ENCODE measurements around the gene ICA1. TPM values are rescaled to one million over a fixed set of nuclear protein-coding genes. Genes with fewer than 3 reads are reported as not detected.

The ICA1 gene
- total and polyA plus RNA-seq, 4 donors = 1.4 to 22.7 (median 8.1) TPM

DNA sequence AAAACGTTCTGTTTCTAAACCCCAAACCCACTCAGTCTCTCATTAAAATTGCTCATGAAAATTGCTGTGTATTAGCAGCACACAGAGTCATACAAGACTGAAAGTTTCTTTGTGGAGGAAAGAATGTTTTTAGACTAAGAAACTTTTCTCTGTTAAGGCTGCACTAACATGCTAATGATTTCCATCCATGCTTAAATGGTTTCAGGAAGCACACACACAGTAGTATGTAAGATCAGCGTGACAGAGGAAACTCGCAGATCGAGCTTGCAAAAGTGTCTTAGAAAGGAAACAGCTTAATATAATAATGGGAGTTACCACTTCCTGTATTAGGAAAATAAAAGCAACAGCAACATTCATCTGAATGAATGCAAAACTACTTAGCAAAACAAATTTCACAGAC is 112.7 kb downstream of the ICA1 start:
- H3K27ac ChIP-seq (ENCODE audit: low read depth in 1 of 2, low read length in 2 of 2) = no peak overlapping the region
- no peak for DNase-seq (ENCODE audit: low spot score)
- H3K4me1 ChIP-seq (ENCODE audit: control insufficient read depth in 4 of 4, insufficient read depth in 4 of 4, low read length in 3 of 4) = peaks cover 0 to 13% (median 6%) of the 10 kb centered on the region in 4 donors
- no peak for TF ChIP-seq YY1 (IDR thresholded peaks at IDR 0.05)
- no peak for TF ChIP-seq HNF4A (conservative IDR thresholded peaks at IDR 0.05)
- no peak for TF ChIP-seq RAD21 (IDR thresholded peaks at IDR 0.05)
- TF ChIP-seq, protein P1, sequence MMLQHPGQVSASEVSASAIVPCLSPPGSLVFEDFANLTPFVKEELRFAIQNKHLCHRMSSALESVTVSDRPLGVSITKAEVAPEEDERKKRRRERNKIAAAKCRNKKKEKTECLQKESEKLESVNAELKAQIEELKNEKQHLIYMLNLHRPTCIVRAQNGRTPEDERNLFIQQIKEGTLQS (IDR thresholded peaks at IDR 0.05) = no peak
- no peak overlapping the region for H3K4me3 ChIP-seq (ENCODE audit: low read depth in 1 of 3, low read length in 3 of 3)
- no peak overlapping the region for H3K9ac ChIP-seq (ENCODE audit: low read depth in 1 of 2, low read length in 2 of 2)
- no peaks in the 10 kb centered on the region for H3K36me3 ChIP-seq (ENCODE audit: control insufficient read depth in 4 of 4, insufficient read depth in 3 of 4, low read depth in 1 of 4, low read length in 3 of 4)
- WGBS = 57% methylated on average over 4 of the region's 4 CpGs
- no peaks in the 10 kb centered on the region for H3K9me3 ChIP-seq (ENCODE audit: control insufficient read depth in 4 of 4, low read length in 3 of 4)
- H3K27me3 ChIP-seq (ENCODE audit: control insufficient read depth in 4 of 4, insufficient read depth in 4 of 4, low read length in 3 of 4) = no peaks in the 10 kb centered on the region

DNA sequence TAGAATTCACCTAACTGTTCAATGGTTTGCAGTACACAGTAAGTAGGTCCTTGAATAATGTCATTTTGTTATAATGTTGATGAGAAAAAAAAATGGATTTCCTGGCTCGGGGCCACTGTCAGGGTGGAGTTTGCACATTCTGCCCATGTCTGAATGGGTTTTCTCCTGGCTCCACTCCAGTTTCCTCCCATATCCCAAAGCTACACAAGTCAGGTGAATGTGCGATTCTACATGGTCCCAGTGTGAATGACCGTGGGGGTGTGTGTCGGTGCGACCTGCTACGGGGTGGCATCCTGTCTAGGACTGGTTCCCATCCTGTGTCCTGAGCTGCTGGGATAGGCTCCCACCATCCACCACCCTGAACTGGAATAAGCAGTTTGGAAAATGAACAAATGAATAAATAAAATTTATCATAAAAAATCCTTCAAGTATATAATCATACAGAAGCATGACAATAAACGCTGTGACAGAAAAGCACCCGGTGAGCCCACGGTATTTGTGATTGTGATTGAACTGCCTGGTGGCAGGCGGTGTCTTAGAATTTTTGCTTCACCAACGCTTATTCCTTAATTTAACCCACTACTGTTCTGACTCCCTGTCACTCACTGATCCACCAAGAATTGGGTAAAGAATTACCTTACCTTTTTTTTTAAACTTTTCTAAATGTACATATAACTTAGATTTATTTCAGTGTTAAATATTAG is 114.1 kb downstream of the ICA1 start:
- H3K9me3 ChIP-seq (ENCODE audit: control insufficient read depth in 4 of 4, low read length in 3 of 4) = no peaks in the 10 kb centered on the region
- H3K4me1 ChIP-seq (ENCODE audit: control insufficient read depth in 4 of 4, insufficient read depth in 4 of 4, low read length in 3 of 4) = peaks cover 0 to 17% (median 5%) of the 10 kb centered on the region in 4 donors
- H3K36me3 ChIP-seq (ENCODE audit: control insufficient read depth in 4 of 4, insufficient read depth in 3 of 4, low read depth in 1 of 4, low read length in 3 of 4) = no peaks in the 10 kb centered on the region
- TF ChIP-seq, protein P2, sequence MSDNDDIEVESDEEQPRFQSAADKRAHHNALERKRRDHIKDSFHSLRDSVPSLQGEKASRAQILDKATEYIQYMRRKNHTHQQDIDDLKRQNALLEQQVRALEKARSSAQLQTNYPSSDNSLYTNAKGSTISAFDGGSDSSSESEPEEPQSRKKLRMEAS (IDR thresholded peaks at IDR 0.05) = no peak
- no peak for TF ChIP-seq NR2F2 (IDR thresholded peaks at IDR 0.05)
- no peak for TF ChIP-seq HNF4A (conservative IDR thresholded peaks at IDR 0.05)
- no peak for TF ChIP-seq SP1 (IDR thresholded peaks at IDR 0.05)
- TF ChIP-seq YY1 (IDR thresholded peaks at IDR 0.05) = no peak
- TF ChIP-seq GABPA (IDR thresholded peaks at IDR 0.05 in 1 of 2, conservative IDR thresholded peaks at IDR 0.05 in 1 of 2) = no peak
- TF ChIP-seq HNF4G (IDR thresholded peaks at IDR 0.05) = no peak
- TF ChIP-seq, protein P1 (IDR thresholded peaks at IDR 0.05) = no peak
- TF ChIP-seq JUND (IDR thresholded peaks at IDR 0.05) = no peak
- no peak for TF ChIP-seq FOXA1 (IDR thresholded peaks at IDR 0.05)
- TF ChIP-seq, protein P3, sequence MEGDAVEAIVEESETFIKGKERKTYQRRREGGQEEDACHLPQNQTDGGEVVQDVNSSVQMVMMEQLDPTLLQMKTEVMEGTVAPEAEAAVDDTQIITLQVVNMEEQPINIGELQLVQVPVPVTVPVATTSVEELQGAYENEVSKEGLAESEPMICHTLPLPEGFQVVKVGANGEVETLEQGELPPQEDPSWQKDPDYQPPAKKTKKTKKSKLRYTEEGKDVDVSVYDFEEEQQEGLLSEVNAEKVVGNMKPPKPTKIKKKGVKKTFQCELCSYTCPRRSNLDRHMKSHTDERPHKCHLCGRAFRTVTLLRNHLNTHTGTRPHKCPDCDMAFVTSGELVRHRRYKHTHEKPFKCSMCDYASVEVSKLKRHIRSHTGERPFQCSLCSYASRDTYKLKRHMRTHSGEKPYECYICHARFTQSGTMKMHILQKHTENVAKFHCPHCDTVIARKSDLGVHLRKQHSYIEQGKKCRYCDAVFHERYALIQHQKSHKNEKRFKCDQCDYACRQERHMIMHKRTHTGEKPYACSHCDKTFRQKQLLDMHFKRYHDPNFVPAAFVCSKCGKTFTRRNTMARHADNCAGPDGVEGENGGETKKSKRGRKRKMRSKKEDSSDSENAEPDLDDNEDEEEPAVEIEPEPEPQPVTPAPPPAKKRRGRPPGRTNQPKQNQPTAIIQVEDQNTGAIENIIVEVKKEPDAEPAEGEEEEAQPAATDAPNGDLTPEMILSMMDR (IDR thresholded peaks at IDR 0.05; ENCODE audit: low read depth, low read length, missing input control) = no peak
- no peak for TF ChIP-seq RAD21 (IDR thresholded peaks at IDR 0.05)
- TF ChIP-seq EGR1 (IDR thresholded peaks at IDR 0.05; ENCODE audit: low read depth in 2 of 2) = no peak
- TF ChIP-seq, protein P4, sequence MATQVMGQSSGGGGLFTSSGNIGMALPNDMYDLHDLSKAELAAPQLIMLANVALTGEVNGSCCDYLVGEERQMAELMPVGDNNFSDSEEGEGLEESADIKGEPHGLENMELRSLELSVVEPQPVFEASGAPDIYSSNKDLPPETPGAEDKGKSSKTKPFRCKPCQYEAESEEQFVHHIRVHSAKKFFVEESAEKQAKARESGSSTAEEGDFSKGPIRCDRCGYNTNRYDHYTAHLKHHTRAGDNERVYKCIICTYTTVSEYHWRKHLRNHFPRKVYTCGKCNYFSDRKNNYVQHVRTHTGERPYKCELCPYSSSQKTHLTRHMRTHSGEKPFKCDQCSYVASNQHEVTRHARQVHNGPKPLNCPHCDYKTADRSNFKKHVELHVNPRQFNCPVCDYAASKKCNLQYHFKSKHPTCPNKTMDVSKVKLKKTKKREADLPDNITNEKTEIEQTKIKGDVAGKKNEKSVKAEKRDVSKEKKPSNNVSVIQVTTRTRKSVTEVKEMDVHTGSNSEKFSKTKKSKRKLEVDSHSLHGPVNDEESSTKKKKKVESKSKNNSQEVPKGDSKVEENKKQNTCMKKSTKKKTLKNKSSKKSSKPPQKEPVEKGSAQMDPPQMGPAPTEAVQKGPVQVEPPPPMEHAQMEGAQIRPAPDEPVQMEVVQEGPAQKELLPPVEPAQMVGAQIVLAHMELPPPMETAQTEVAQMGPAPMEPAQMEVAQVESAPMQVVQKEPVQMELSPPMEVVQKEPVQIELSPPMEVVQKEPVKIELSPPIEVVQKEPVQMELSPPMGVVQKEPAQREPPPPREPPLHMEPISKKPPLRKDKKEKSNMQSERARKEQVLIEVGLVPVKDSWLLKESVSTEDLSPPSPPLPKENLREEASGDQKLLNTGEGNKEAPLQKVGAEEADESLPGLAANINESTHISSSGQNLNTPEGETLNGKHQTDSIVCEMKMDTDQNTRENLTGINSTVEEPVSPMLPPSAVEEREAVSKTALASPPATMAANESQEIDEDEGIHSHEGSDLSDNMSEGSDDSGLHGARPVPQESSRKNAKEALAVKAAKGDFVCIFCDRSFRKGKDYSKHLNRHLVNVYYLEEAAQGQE (IDR thresholded peaks at IDR 0.05) = no peak
- no peak for TF ChIP-seq FOXA2 (IDR thresholded peaks at IDR 0.05)
- TF ChIP-seq, protein P5, sequence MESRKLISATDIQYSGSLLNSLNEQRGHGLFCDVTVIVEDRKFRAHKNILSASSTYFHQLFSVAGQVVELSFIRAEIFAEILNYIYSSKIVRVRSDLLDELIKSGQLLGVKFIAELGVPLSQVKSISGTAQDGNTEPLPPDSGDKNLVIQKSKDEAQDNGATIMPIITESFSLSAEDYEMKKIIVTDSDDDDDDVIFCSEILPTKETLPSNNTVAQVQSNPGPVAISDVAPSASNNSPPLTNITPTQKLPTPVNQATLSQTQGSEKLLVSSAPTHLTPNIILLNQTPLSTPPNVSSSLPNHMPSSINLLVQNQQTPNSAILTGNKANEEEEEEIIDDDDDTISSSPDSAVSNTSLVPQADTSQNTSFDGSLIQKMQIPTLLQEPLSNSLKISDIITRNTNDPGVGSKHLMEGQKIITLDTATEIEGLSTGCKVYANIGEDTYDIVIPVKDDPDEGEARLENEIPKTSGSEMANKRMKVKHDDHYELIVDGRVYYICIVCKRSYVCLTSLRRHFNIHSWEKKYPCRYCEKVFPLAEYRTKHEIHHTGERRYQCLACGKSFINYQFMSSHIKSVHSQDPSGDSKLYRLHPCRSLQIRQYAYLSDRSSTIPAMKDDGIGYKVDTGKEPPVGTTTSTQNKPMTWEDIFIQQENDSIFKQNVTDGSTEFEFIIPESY (IDR thresholded peaks at IDR 0.05) = no peak
- TF ChIP-seq TAF1 (conservative IDR thresholded peaks at IDR 0.05) = no peak
- no peak for TF ChIP-seq RXRA (IDR thresholded peaks at IDR 0.05)
- H3K27me3 ChIP-seq (ENCODE audit: control insufficient read depth in 4 of 4, insufficient read depth in 4 of 4, low read length in 3 of 4) = no peaks in the 10 kb centered on the region
- DNase-seq (ENCODE audit: low spot score) = no peak
- 93% methylated on average over 11 of the region's 11 CpGs for WGBS
- no peak overlapping the region for H3K9ac ChIP-seq (ENCODE audit: low read depth in 1 of 2, low read length in 2 of 2)
- H3K27ac ChIP-seq (ENCODE audit: low read depth in 1 of 2, low read length in 2 of 2) = no peak overlapping the region
- no peak overlapping the region for H3K4me3 ChIP-seq (ENCODE audit: low read depth in 1 of 3, low read length in 3 of 3)
